H1 (cell line): ENCODE data around the gene ZNF398. TPM values are rescaled to one million over a fixed set of nuclear protein-coding genes. Genes with fewer than 3 reads are reported as not detected.

Experiments
- CTCF ChIA-PET: fragments of 300-600 bp; sonication (Branson Sonifier 250); formaldehyde crosslinking; loops from one replicate; lab custom pipeline; 2021; ENCODE audit not compliant: partially characterized antibody; lab: Charles Lee
- POLR2A ChIA-PET: fragments of 300-600 bp; sonication (Branson Sonifier 250); formaldehyde crosslinking; loops from one replicate; lab custom pipeline; 2021; ENCODE audit warnings: inconsistent platforms; ENCODE audit not compliant: partially characterized antibody; lab: Charles Lee
- DNase-seq, 2 experiments: peaks; one replicate each; pipeline versions ENCODE4 v3.0.0 to v3.0.0-alpha.2; 2010 to 2022; ENCODE audit warnings: low spot score in 2 of 2, low read depth in 1 of 2, mixed read lengths in 1 of 2
- FAIRE-seq: peaks from 2 replicates; lab custom pipeline; 2011; peaks lifted over from hg19 to GRCh38; lab: Jason Lieb, UNC
- H2AFZ ChIP-seq: 2 replicates; pipeline ENCODE4 v1.8.1; 2012; ENCODE audit warnings: low read length, inconsistent platforms
- H2AK5ac ChIP-seq: 2 replicates; pipeline ENCODE4 v1.6.1; 2013; ENCODE audit warnings: low read depth, low read length
- H2BK120ac ChIP-seq: replicated peaks from 2 replicates; pipeline ENCODE3; 2013; ENCODE audit warnings: low read depth, low read length, inconsistent platforms
- H2BK12ac ChIP-seq: 2 replicates; pipeline ENCODE4 v1.6.1; 2013; ENCODE audit warnings: low read depth, low read length
- H2BK15ac ChIP-seq: 2 replicates; pipeline ENCODE4 v1.6.1; 2013; ENCODE audit warnings: low read length
- H2BK20ac ChIP-seq: 2 replicates; pipeline ENCODE4 v1.6.1; 2013; ENCODE audit warnings: low read length
- H2BK5ac ChIP-seq: 2 replicates; pipeline ENCODE4 v1.6.1; 2013; ENCODE audit warnings: low read depth, low read length
- H3K14ac ChIP-seq: 2 replicates; pipeline ENCODE4 v1.6.1; 2013; ENCODE audit warnings: inconsistent platforms; ENCODE audit not compliant: insufficient read length
- H3K18ac ChIP-seq: 2 replicates; pipeline ENCODE4 v1.6.1; 2013; ENCODE audit warnings: low read length; ENCODE audit errors: extremely low read depth
- H3K23ac ChIP-seq: 2 replicates; pipeline ENCODE4 v1.6.1; 2013; ENCODE audit warnings: inconsistent platforms; ENCODE audit not compliant: insufficient read length
- H3K23me2 ChIP-seq: 2 replicates; pipeline ENCODE4 v1.6.1; 2013; ENCODE audit warnings: low read depth, low read length
- H3K27ac ChIP-seq: 2 replicates; pipeline ENCODE4 v1.6.1; 2011; ENCODE audit warnings: low read depth, low read length, inconsistent platforms
- H3K27me3 ChIP-seq, 4 experiments: replicated peaks in 1 of 4; 1 replicate in 1 of 4; 2 replicates in 3 of 4; pipeline versions ENCODE4 v1.6.1 to v1.8.1; 2011 to 2013; ENCODE audit warnings: low read length in 3 of 4, mild to moderate bottlenecking in 3 of 4, inconsistent platforms in 2 of 4, mixed read lengths in 2 of 4, moderate library complexity in 1 of 4; ENCODE audit not compliant: control insufficient read depth in 3 of 4, insufficient read depth in 3 of 4; ENCODE audit errors: extremely low read depth in 1 of 4
- H3K36me3 ChIP-seq, 4 experiments: 2 replicates each; pipeline versions ENCODE4 v1.6.1 to v1.8.1; 2011 to 2013; ENCODE audit warnings: mild to moderate bottlenecking in 4 of 4, low read length in 3 of 4, moderate library complexity in 2 of 4, control low read depth in 1 of 4, inconsistent platforms in 1 of 4; ENCODE audit not compliant: insufficient read depth in 4 of 4, control insufficient read depth in 2 of 4
- H3K4ac ChIP-seq: replicated peaks from 2 replicates; pipeline ENCODE3; 2013; ENCODE audit warnings: low read length, low read depth, mixed read lengths, inconsistent platforms; ENCODE audit not compliant: insufficient read length
- H3K4me1 ChIP-seq, 4 experiments: replicated peaks in 1 of 4; 1 replicate in 1 of 4; 2 replicates in 3 of 4; pipeline versions ENCODE4 v1.6.1 to v1.8.1; 2011 to 2013; ENCODE audit warnings: low read length in 3 of 4, inconsistent platforms in 2 of 4, mixed read lengths in 1 of 4; ENCODE audit not compliant: insufficient read depth in 4 of 4, control insufficient read depth in 3 of 4
- H3K4me2 ChIP-seq, 2 experiments: 2 replicates each; pipeline versions ENCODE4 v1.6.1 to v1.8.1; 2011 to 2013; ENCODE audit warnings: low read depth in 2 of 2, low read length in 2 of 2, control low read depth in 1 of 2, inconsistent platforms in 1 of 2, mild to moderate bottlenecking in 1 of 2; ENCODE audit not compliant: insufficient read depth in 1 of 2
- H3K4me3 ChIP-seq, 4 experiments: fragments of 200-600, 300-600 bp in 1 of 4; sonication (generic), shearing (Covaris generic), sonication (Bioruptor Twin) in 1 of 4; 2 replicates each; pipeline versions ENCODE4 v1.5.1 to v1.8.1; 2011 to 2016; ENCODE audit warnings: low read length in 4 of 4, low read depth in 3 of 4, control low read depth in 2 of 4, inconsistent platforms in 2 of 4, mild to moderate bottlenecking in 2 of 4, mixed read lengths in 1 of 4, moderate library complexity in 1 of 4; ENCODE audit not compliant: insufficient read depth in 2 of 4; ENCODE audit errors: extremely low read depth in 1 of 4
- H3K56ac ChIP-seq: replicated peaks from 2 replicates; pipeline ENCODE3; 2013; ENCODE audit warnings: low read depth, mild to moderate bottlenecking, mixed read lengths, low read length, inconsistent platforms; ENCODE audit not compliant: insufficient read length
- H3K79me1 ChIP-seq: 2 replicates; pipeline ENCODE4 v1.6.1; 2013; ENCODE audit warnings: low read depth, low read length, control low read depth
- H3K79me2 ChIP-seq, 2 experiments: 2 replicates each; pipeline versions ENCODE4 v1.6.1 to v1.8.1; 2012 to 2013; ENCODE audit warnings: low read length in 2 of 2, mild to moderate bottlenecking in 2 of 2, inconsistent platforms in 1 of 2; ENCODE audit not compliant: insufficient read depth in 2 of 2, control insufficient read depth in 1 of 2
- H3K9ac ChIP-seq, 4 experiments: replicated peaks in 1 of 4; 1 replicate in 1 of 4; 2 replicates in 3 of 4; pipeline versions ENCODE4 v1.6.1 to v1.8.1; 2011 to 2013; ENCODE audit warnings: low read depth in 3 of 4, low read length in 3 of 4, control low read depth in 2 of 4, mild to moderate bottlenecking in 2 of 4, moderate library complexity in 2 of 4, inconsistent platforms in 1 of 4; ENCODE audit errors: extremely low read depth in 1 of 4
- H3K9me3 ChIP-seq, 2 experiments: 2 replicates each; pipeline versions ENCODE4 v1.6.1 to v1.8.1; 2012 to 2013; ENCODE audit warnings: mild to moderate bottlenecking in 2 of 2, moderate library complexity in 2 of 2, control low read depth in 1 of 2, inconsistent platforms in 1 of 2, low read depth in 1 of 2, low read length in 1 of 2, mixed read lengths in 1 of 2; ENCODE audit not compliant: insufficient read depth in 2 of 2
- H4K20me1 ChIP-seq, 2 experiments: replicated peaks in 1 of 2; 2 replicates each; pipeline versions ENCODE3 to v1.8.1; 2011 to 2013; ENCODE audit warnings: inconsistent platforms in 2 of 2, low read length in 2 of 2, mild to moderate bottlenecking in 1 of 2; ENCODE audit not compliant: insufficient read depth in 2 of 2, control insufficient read depth in 1 of 2
- H4K5ac ChIP-seq: 2 replicates; pipeline ENCODE4 v1.6.1; 2013; ENCODE audit warnings: low read length, low read depth, mixed read lengths, inconsistent platforms; ENCODE audit not compliant: insufficient read length
- H4K8ac ChIP-seq: 2 replicates; pipeline ENCODE4 v1.8.0; 2013; ENCODE audit warnings: mild to moderate bottlenecking, moderate library complexity, low read length, inconsistent platforms; ENCODE audit not compliant: insufficient read depth; ENCODE audit errors: extremely low read depth
- H4K91ac ChIP-seq: replicated peaks from 2 replicates; pipeline ENCODE3; 2013; ENCODE audit warnings: low read length, mixed read lengths, inconsistent platforms; ENCODE audit not compliant: insufficient read length
- EGR1 ChIP-seq: IDR thresholded peaks from 2 replicates; pipeline ENCODE4 v1.6.1; 2011; ENCODE audit warnings: low read depth, low read length, borderline replicate concordance
- EP300 ChIP-seq, 2 experiments: IDR thresholded peaks; 1 replicate in 1 of 2; 2 replicates in 1 of 2; pipeline ENCODE4 v1.6.1; 2011 to 2012; ENCODE audit warnings: low read depth in 2 of 2, low read length in 2 of 2, mild to moderate bottlenecking in 2 of 2, borderline replicate concordance in 1 of 2, inconsistent platforms in 1 of 2, moderate library complexity in 1 of 2
- EZH2 ChIP-seq: fragments of 200-600 bp; sonication (generic); IDR thresholded peaks from 2 replicates; pipeline ENCODE4 v1.7.1; 2012; ENCODE audit warnings: low read depth, mild to moderate bottlenecking, moderate library complexity, low read length, inconsistent platforms; ENCODE audit not compliant: severe bottlenecking
- WGBS, 2 experiments: shearing (Covaris generic) in 1 of 2; methylation state at CpG; one replicate each; pipeline versions ENCODE4 v1.1.6 to v1.1.7; 2013 to 2015; ENCODE audit warnings: low lambda C conversion rate in 2 of 2, mixed read lengths in 2 of 2, inconsistent platforms in 1 of 2, low coverage in 1 of 2, missing lambda C conversion rate in 1 of 2; ENCODE audit not compliant: insufficient replicate concordance in 2 of 2, insufficient coverage in 1 of 2, insufficient read length in 1 of 2; ENCODE audit errors: extremely low coverage in 1 of 2, missing lambda C conversion rate in 1 of 2; 5-methylcytosine and 5-hydroxymethylcytosine counted together
- polyA plus RNA-seq, 7 experiments: library from polyadenylated mRNA; depleted of rRNA in 3 of 7; stranded (reverse) in 5 of 7; unstranded in 2 of 7; fragments of >200 nt in 5 of 7; fragments of 200-250 nt in 2 of 7; gene quantifications; 1 replicate in 5 of 7; 2 replicates in 1 of 7; 4 replicates in 1 of 7; pipeline versions ENCODE4 v1.2.1 to v1.2.3, GENCODE V29; 2011 to 2013; ENCODE audit warnings: missing spikeins in 2 of 7, mixed read lengths in 2 of 7
- total RNA-seq: library from RNA; stranded (reverse); fragmentation: NEBNext Ultra II Directional; extraction: Animal tissue kit (Norgen Biotek cat#: 25700); gene quantifications from 2 replicates; pipeline ENCODE4 v1.2.1, GENCODE V29; 2021

The ZNF398 gene
- total and polyA plus RNA-seq, 2 of the 8 experiments (the other 6 are each of a cell fraction or from before 2014, with no cell fraction given) = 52.7 to 63.5 TPM

DNA sequence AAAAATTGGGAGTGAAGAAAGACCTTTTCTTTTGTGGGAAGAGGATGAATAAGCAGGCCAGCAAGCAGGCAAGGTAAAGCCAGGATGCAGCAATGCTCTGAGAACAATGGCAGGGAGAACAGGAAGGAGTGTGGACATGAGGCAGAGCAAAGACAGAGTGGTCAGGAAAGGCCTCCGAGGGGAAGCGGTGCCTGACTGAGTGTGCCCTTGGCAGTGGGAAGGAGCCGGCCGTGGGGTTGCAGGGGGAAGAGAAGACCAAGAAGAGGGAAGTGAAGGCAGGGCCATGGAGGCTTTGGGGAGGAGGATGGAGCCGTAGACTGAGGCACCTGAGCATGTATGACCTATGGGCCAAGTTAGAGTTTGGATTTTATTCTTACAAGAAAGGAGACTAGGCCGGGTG is 70.3 kb downstream of the ZNF398 start:
- Histone ChIP-seq H4K91ac (no peak overlapping the region), H2AK5ac (no peak overlapping the region), H3K27ac (no peak overlapping the region), H2BK20ac (no peak overlapping the region), H3K27me3 (no peaks in the 10 kb centered on the region), H3K4me2 (no peak overlapping the region), H3K79me2 (no peaks in the 10 kb centered on the region), H4K5ac (no peak overlapping the region), H3K9me3 (no peaks in the 10 kb centered on the region), H3K56ac (no peak overlapping the region), H2BK120ac (no peak overlapping the region), H2BK12ac (no peak overlapping the region), H3K18ac (no peak overlapping the region), H3K4ac (no peak overlapping the region), H3K4me1 (no peaks in the 10 kb centered on the region), H3K23ac (no peak overlapping the region), H3K79me1 (peaks cover 2% of the 10 kb centered on the region), H2AFZ (no peak overlapping the region), H3K4me3 (no peak overlapping the region), H3K14ac (no peak overlapping the region), H3K36me3 (peaks cover 16 to 74% (median 39%) of the 10 kb centered on the region in 4 experiments), H2BK15ac (no peak overlapping the region), H3K23me2 (no peaks in the 10 kb centered on the region), H2BK5ac (no peak overlapping the region), H4K8ac (no peak overlapping the region), H4K20me1 (peaks cover 0 to 4% of the 10 kb centered on the region in 2 experiments), H3K9ac (no peak overlapping the region)
- DNase-seq (no peak), FAIRE-seq (no peak)
- 100% methylated on average over 6 of the region's 6 CpGs; no CpG with 5 or more reads in 1 of the 2 experiments for WGBS, 2 experiments
- CTCF ChIA-PET = no interaction called here
- POLR2A ChIA-PET = interaction anchor here (1.5 to 2.3 kb wide), 2 partner anchors 12 to 22 kb away, joined by 4 to 6 read pairs; partner anchors contain the start of gene ZNF282
- TF ChIP-seq EZH2 (no peak), EGR1 (no peak), EP300 (IDR thresholded peaks at IDR 0.05; ENCODE audit: borderline replicate concordance in 1 of 2, low read depth in 2 of 2, low read length in 2 of 2) (no peak)
